Vagina (tissue), 2 donors: ENCODE data around the gene PLPP1. TPM values are rescaled to one million over a fixed set of nuclear protein-coding genes. Genes with fewer than 3 reads are reported as not detected.

Experiments
- DNase-seq, 2 donors: peaks; one replicate each; pipeline ENCODE4 v3.0.0-alpha.2; 2017; ENCODE audit errors: extremely low spot score in 2 of 2
- H3K27ac ChIP-seq: fragments of 200-600 bp; sonication (generic); one replicate; pipeline ENCODE4 v1.5.1; 2019
- H3K27me3 ChIP-seq: fragments of 200-600 bp; sonication (generic); one replicate; pipeline ENCODE4 v1.5.1; 2019
- H3K36me3 ChIP-seq, 2 donors: fragments of 200-600 bp; sonication (generic); one replicate each; pipeline ENCODE4 v1.5.1; 2017 to 2019
- H3K4me1 ChIP-seq: fragments of 200-600 bp; sonication (generic); one replicate; pipeline ENCODE4 v1.5.1; 2019
- H3K4me3 ChIP-seq, 2 donors: fragments of 200-600 bp; sonication (generic); 1 replicate in 1 of 2; 2 replicates in 1 of 2; pipeline ENCODE4 v1.5.1; 2016 to 2019
- H3K9me3 ChIP-seq: fragments of 200-600 bp; sonication (generic); one replicate; pipeline ENCODE4 v1.5.1; 2019
- CTCF ChIP-seq, 3 experiments: fragments of 450-650 bp in 2 of 3; fragments of 200-600 bp in 1 of 3; sonication (generic) in 1 of 3; IDR thresholded peaks; one replicate each; pipeline ENCODE4 v1.5.1; 2017 to 2019; ENCODE audit warnings: antibody characterized with exemption in 3 of 3, mild to moderate bottlenecking in 2 of 3, moderate library complexity in 2 of 3
- POLR2A ChIP-seq, 2 donors: fragments of 450-650 bp; IDR thresholded peaks; one replicate each; pipeline ENCODE4 v1.6.1; 2017; ENCODE audit warnings: antibody characterized with exemption in 2 of 2, mild to moderate bottlenecking in 2 of 2, moderate library complexity in 2 of 2
- POLR2AphosphoS5 ChIP-seq, 2 donors: sonication (generic); formaldehyde crosslinking; IDR thresholded peaks; one replicate each; pipeline ENCODE4 v1.9.0; 2017; ENCODE audit warnings: antibody characterized with exemption in 2 of 2, mild to moderate bottlenecking in 2 of 2, low read depth in 1 of 2; ENCODE audit not compliant: insufficient read depth in 1 of 2
- intact Hi-C: fragments of 100-400 bp; cut with DNase I; formaldehyde crosslinking; loops from one replicate; pipeline ENCODE4 v1.15.1; 2023
- total RNA-seq: library from RNA; depleted of rRNA; stranded (reverse); fragments of >200 nt; gene quantifications from one replicate; pipeline ENCODE4 v1.2.3, GENCODE V29; 2016

Gene PLPP1
- total RNA-seq, 1 donor from 2014 or later: 283 TPM

GRCh38 chr5:55456216-55456895, 78.4 kb downstream of the PLPP1 start:
- Histone ChIP-seq H3K9me3 (no peaks in the 10 kb centered on the region), H3K36me3 (no peaks in the 10 kb centered on the region), H3K4me3 (no peak overlapping the region), H3K27me3 (no peaks in the 10 kb centered on the region), H3K4me1 (no peaks in the 10 kb centered on the region), H3K27ac (no peak overlapping the region)
- no peak for DNase-seq
- intact Hi-C loops: no loop called here
- TF ChIP-seq CTCF (IDR thresholded peaks at IDR 0.05) (no peak), POLR2A (IDR thresholded peaks at IDR 0.05) (no peak), POLR2AphosphoS5 (IDR thresholded peaks at IDR 0.05; ENCODE audit: insufficient read depth in 1 of 2, low read depth in 1 of 2) (no peak)

- Histone ChIP-seq H3K9me3 (no peaks in the 10 kb centered on the region), H3K36me3 (no peaks in the 10 kb centered on the region), H3K27ac (no peak overlapping the region), H3K4me3 (no peak overlapping the region), H3K27me3 (no peaks in the 10 kb centered on the region), H3K4me1 (no peaks in the 10 kb centered on the region)
- TF ChIP-seq POLR2A (IDR thresholded peaks at IDR 0.05) (no peak), POLR2AphosphoS5 (IDR thresholded peaks at IDR 0.05; ENCODE audit: insufficient read depth in 1 of 2, low read depth in 1 of 2) (no peak), CTCF (IDR thresholded peaks at IDR 0.05) (no peak)
- intact Hi-C loops: no loop called here
- DNase-seq: no peak
Measured at GRCh38 chr5:55454282-55454681, 80.5 kb downstream of the PLPP1 start.

GRCh38 chr5:55453211-55453610, 81.6 kb downstream of the PLPP1 start:
- H3K36me3 ChIP-seq: no peaks in the 10 kb centered on the region
- no peaks in the 10 kb centered on the region for H3K4me1 ChIP-seq
- DNase-seq: no peak
- H3K9me3 ChIP-seq: no peaks in the 10 kb centered on the region
- H3K27me3 ChIP-seq: no peaks in the 10 kb centered on the region
- intact Hi-C loops: no loop called here
- TF ChIP-seq POLR2AphosphoS5 (IDR thresholded peaks at IDR 0.05; ENCODE audit: insufficient read depth in 1 of 2, low read depth in 1 of 2): no peak
- no peak for TF ChIP-seq CTCF (IDR thresholded peaks at IDR 0.05)
- TF ChIP-seq POLR2A (IDR thresholded peaks at IDR 0.05): no peak
- H3K27ac ChIP-seq: no peak overlapping the region
- no peak overlapping the region for H3K4me3 ChIP-seq

GRCh38 chr5:55451976-55452375, 82.8 kb downstream of the PLPP1 start:
- Histone ChIP-seq H3K4me3 (no peak overlapping the region), H3K9me3 (no peaks in the 10 kb centered on the region), H3K27me3 (no peaks in the 10 kb centered on the region), H3K27ac (no peak overlapping the region), H3K4me1 (no peaks in the 10 kb centered on the region), H3K36me3 (no peaks in the 10 kb centered on the region)
- intact Hi-C loops: no loop called here
- DNase-seq: no peak
- TF ChIP-seq CTCF (IDR thresholded peaks at IDR 0.05) (no peak), POLR2A (IDR thresholded peaks at IDR 0.05) (no peak), POLR2AphosphoS5 (IDR thresholded peaks at IDR 0.05; ENCODE audit: insufficient read depth in 1 of 2, low read depth in 1 of 2) (no peak)

GRCh38 chr5:55450050-55450765, 84.6 kb downstream of the PLPP1 start:
- no peaks in the 10 kb centered on the region for H3K9me3 ChIP-seq
- no peak for DNase-seq
- no peaks in the 10 kb centered on the region for H3K36me3 ChIP-seq
- no peak for TF ChIP-seq CTCF (IDR thresholded peaks at IDR 0.05)
- TF ChIP-seq POLR2A (IDR thresholded peaks at IDR 0.05): no peak
- no peak for TF ChIP-seq POLR2AphosphoS5 (IDR thresholded peaks at IDR 0.05; ENCODE audit: insufficient read depth in 1 of 2, low read depth in 1 of 2)
- no peaks in the 10 kb centered on the region for H3K4me1 ChIP-seq
- no peak overlapping the region for H3K27ac ChIP-seq
- no peak overlapping the region for H3K4me3 ChIP-seq
- H3K27me3 ChIP-seq: no peaks in the 10 kb centered on the region
- intact Hi-C loops: no loop called here
